Activated T-cell treated with anti-CD3 and anti-CD28 coated beads, Interleukin-2, amount 50 U/mL, for 72 hours (primary cell): ENCODE measurements around the gene ADAMTSL5. TPM values are rescaled to one million over a fixed set of nuclear protein-coding genes. Genes with fewer than 3 reads are reported as not detected.
A peak's percentile ranks its signal among the peaks of the same experiment; 100 is the strongest.
"Not testable (repeated sequence)": the region's sequence is repeated elsewhere in the genome, so short reads cannot be mapped to it uniquely, and the experiment has no call there.

ENCODE experiments used
- ATAC-seq, 2 donors: fragments of 150-1000 bp; cut with Tn5 transposase; replicated peaks in 1 of 2; 2 replicates each; pipeline ENCODE4 v1.10.0; 2021; ENCODE audit warnings: moderate library complexity in 2 of 2, mild to moderate bottlenecking in 1 of 2
- DNase-seq, 2 donors: peaks; one replicate each; pipeline ENCODE4 v3.0.0; 2021 to 2022; ENCODE audit warnings: mixed read lengths in 1 of 2
- H3K27ac Mint-ChIP-seq: one replicate; pipeline ENCODE4 v1.8.0; 2022; ENCODE audit warnings: mild to moderate bottlenecking, moderate library complexity, mixed read lengths
- H3K27me3 Mint-ChIP-seq: one replicate; pipeline ENCODE4 v1.8.0; 2022; ENCODE audit warnings: low read depth, mixed read lengths
- H3K36me3 Mint-ChIP-seq, 2 donors: one replicate each; pipeline ENCODE4 v1.8.0; 2022; ENCODE audit warnings: mixed read lengths in 2 of 2, mild to moderate bottlenecking in 1 of 2; ENCODE audit not compliant: insufficient read depth in 2 of 2
- H3K4me1 Mint-ChIP-seq: one replicate; pipeline ENCODE4 v1.8.0; 2022; ENCODE audit warnings: low read depth, mixed read lengths
- H3K4me3 Mint-ChIP-seq, 2 donors: one replicate each; pipeline ENCODE4 v1.8.0; 2022; ENCODE audit warnings: mild to moderate bottlenecking in 2 of 2, mixed read lengths in 2 of 2, moderate library complexity in 2 of 2
- H3K9me3 Mint-ChIP-seq, 2 donors: one replicate each; pipeline ENCODE4 v1.8.0; 2022; ENCODE audit warnings: mixed read lengths in 2 of 2
- total RNA-seq, 2 donors: library from RNA; stranded (reverse); gene quantifications; one replicate each; pipeline ENCODE4 v1.2.3, GENCODE V29; 2022

ADAMTSL5 gene
- total RNA-seq, 2 donors from 2014 or later: 4.3 to 5.5 TPM

- ATAC-seq (no peak), DNase-seq (no peak)
- no peaks in the 10 kb centered on the region for H3K9me3 Mint-ChIP-seq
- H3K4me1 Mint-ChIP-seq: peaks cover 6% of the 10 kb centered on the region
- no peak overlapping the region for H3K4me3 Mint-ChIP-seq
- peaks cover 34% of the 10 kb centered on the region for H3K27me3 Mint-ChIP-seq
- peaks cover 0 to 5% of the 10 kb centered on the region in 2 donors for H3K36me3 Mint-ChIP-seq
- no peak overlapping the region for H3K27ac Mint-ChIP-seq
These were observed 13.4 kb upstream of the ADAMTSL5 start for GRCh38 chr19:1526066-1526778.

GRCh38 chr19:1525343-1525742, 12.5 kb upstream of the ADAMTSL5 start:
- no peak for ATAC-seq

GRCh38 chr19:1524972-1525325, 12.1 kb upstream of the ADAMTSL5 start:
- Mint-ChIP-seq H3K4me1 (peaks cover 6% of the 10 kb centered on the region), H3K4me3 (no peak overlapping the region), H3K27ac (no peak overlapping the region), H3K27me3 (peaks cover 34% of the 10 kb centered on the region), H3K9me3 (no peaks in the 10 kb centered on the region), H3K36me3 (peaks cover 0 to 5% of the 10 kb centered on the region in 2 donors)
- DNase-seq: no peak
- no peak for ATAC-seq

More at GRCh38 chr19:1525343-1525742, 12.5 kb upstream of the ADAMTSL5 start:
- Mint-ChIP-seq H3K9me3 (no peaks in the 10 kb centered on the region), H3K36me3 (peaks cover 0 to 5% of the 10 kb centered on the region in 2 donors), H3K27ac (no peak overlapping the region), H3K4me3 (no peak overlapping the region), H3K4me1 (peaks cover 6% of the 10 kb centered on the region), H3K27me3 (peaks cover 34% of the 10 kb centered on the region)
- DNase-seq: no peak

GRCh38 chr19:1524287-1524971, 11.6 kb upstream of the ADAMTSL5 start:
- Mint-ChIP-seq H3K9me3 (no peaks in the 10 kb centered on the region), H3K27ac (no peak overlapping the region), H3K4me3 (peak overlapping the region in 1 of 2 donors; percentile 46), H3K4me1 (peaks cover 6% of the 10 kb centered on the region), H3K36me3 (peaks cover 0 to 5% of the 10 kb centered on the region in 2 donors), H3K27me3 (peaks cover 34% of the 10 kb centered on the region)
- ATAC-seq: no peak
- DNase-seq: no peak

- no peak for ATAC-seq
- H3K36me3 Mint-ChIP-seq: peaks cover 0 to 5% of the 10 kb centered on the region in 2 donors
- no peak for DNase-seq
- H3K9me3 Mint-ChIP-seq: no peaks in the 10 kb centered on the region
- peaks cover 6% of the 10 kb centered on the region for H3K4me1 Mint-ChIP-seq
- no peak within 1 kb of the TSS for H3K27ac Mint-ChIP-seq
- H3K4me3 Mint-ChIP-seq: peak within 1 kb of the TSS in 1 of 2 donors; percentile 46
- peaks cover 34% of the 10 kb centered on the region for H3K27me3 Mint-ChIP-seq
These were observed 10.8 kb upstream of the ADAMTSL5 start, which contains the start of gene PLK5 for GRCh38 chr19:1523412-1524286. PLK5 (plus strand) TSS chr19:1524077; CDS start chr19:1526997, 2,920 bp downstream.

- peaks cover 6% of the 10 kb centered on the region for H3K4me1 Mint-ChIP-seq
- H3K27ac Mint-ChIP-seq: no peak overlapping the region
- peaks cover 34% of the 10 kb centered on the region for H3K27me3 Mint-ChIP-seq
- H3K36me3 Mint-ChIP-seq: peaks cover 0 to 5% of the 10 kb centered on the region in 2 donors
- DNase-seq (no peak), ATAC-seq (no peak)
- H3K4me3 Mint-ChIP-seq: no peak overlapping the region
- H3K9me3 Mint-ChIP-seq: no peaks in the 10 kb centered on the region
These were observed 10.0 kb upstream of the ADAMTSL5 start for GRCh38 chr19:1522838-1523237.

- no peak overlapping the region for H3K4me3 Mint-ChIP-seq
- peaks cover 6% of the 10 kb centered on the region for H3K4me1 Mint-ChIP-seq
- no peaks in the 10 kb centered on the region for H3K9me3 Mint-ChIP-seq
- DNase-seq: no peak
- peaks cover 0 to 5% of the 10 kb centered on the region in 2 donors for H3K36me3 Mint-ChIP-seq
- ATAC-seq: no peak
- peaks cover 34% of the 10 kb centered on the region for H3K27me3 Mint-ChIP-seq
- no peak overlapping the region for H3K27ac Mint-ChIP-seq
These were observed 9.2 kb upstream of the ADAMTSL5 start for GRCh38 chr19:1522061-1522460.

GRCh38 chr19:1521636-1522035, 8.8 kb upstream of the ADAMTSL5 start:
- Mint-ChIP-seq H3K4me1 (peaks cover 6% of the 10 kb centered on the region), H3K4me3 (no peak overlapping the region), H3K36me3 (peaks cover 0 to 5% of the 10 kb centered on the region in 2 donors), H3K9me3 (no peaks in the 10 kb centered on the region), H3K27me3 (peaks cover 34% of the 10 kb centered on the region), H3K27ac (no peak overlapping the region)
- DNase-seq (no peak), ATAC-seq (no peak)

- Mint-ChIP-seq H3K36me3 (peaks cover 0 to 5% of the 10 kb centered on the region in 2 donors), H3K9me3 (no peaks in the 10 kb centered on the region), H3K4me1 (peaks cover 6% of the 10 kb centered on the region), H3K27me3 (peaks cover 24% of the 10 kb centered on the region), H3K27ac (no peak overlapping the region), H3K4me3 (no peak overlapping the region)
- ATAC-seq: no peak
- DNase-seq: no peak
These were observed 7.5 kb upstream of the ADAMTSL5 start for GRCh38 chr19:1520203-1520780.

GRCh38 chr19:1519802-1520201, 7.0 kb upstream of the ADAMTSL5 start:
- not testable (repeated sequence) for H3K4me1 Mint-ChIP-seq, ATAC-seq, H3K36me3 Mint-ChIP-seq, H3K27ac Mint-ChIP-seq, DNase-seq, H3K4me3 Mint-ChIP-seq, H3K9me3 Mint-ChIP-seq
- H3K27me3 Mint-ChIP-seq: peaks cover 19% of the 10 kb centered on the region

- H3K4me1 Mint-ChIP-seq: no peaks in the 10 kb centered on the region
- ATAC-seq (no peak), DNase-seq (no peak)
- no peaks in the 10 kb centered on the region for H3K36me3 Mint-ChIP-seq
- H3K9me3 Mint-ChIP-seq: no peaks in the 10 kb centered on the region
- H3K4me3 Mint-ChIP-seq: no peak overlapping the region
- H3K27me3 Mint-ChIP-seq: peaks cover 11% of the 10 kb centered on the region
- H3K27ac Mint-ChIP-seq: no peak overlapping the region
These were observed 5.7 kb upstream of the ADAMTSL5 start for GRCh38 chr19:1518471-1518870.

- no peaks in the 10 kb centered on the region for H3K9me3 Mint-ChIP-seq
- H3K36me3 Mint-ChIP-seq: no peaks in the 10 kb centered on the region
- no peak for ATAC-seq
- no peak overlapping the region for H3K4me3 Mint-ChIP-seq
- H3K27me3 Mint-ChIP-seq: no peaks in the 10 kb centered on the region
- no peak for DNase-seq
- peaks cover 7% of the 10 kb centered on the region for H3K4me1 Mint-ChIP-seq
- H3K27ac Mint-ChIP-seq: no peak overlapping the region
These were observed 3.6 kb upstream of the ADAMTSL5 start for GRCh38 chr19:1516395-1516753.
